KMS-11 (cell line): ENCODE data around the gene OSBP.

Experiments
- H2AFZ ChIP-seq: fragments of 200-600 bp; sonication (generic); 2 replicates; pipeline ENCODE4 v1.6.1; 2016; ENCODE audit warnings: antibody characterized with exemption, mixed run types, low read depth
- H3K27ac ChIP-seq: fragments of 200-600 bp; sonication (generic); 2 replicates; pipeline ENCODE4 v1.6.1; 2016; ENCODE audit warnings: mild to moderate bottlenecking, mixed run types
- H3K27me3 ChIP-seq: fragments of 200-600 bp; sonication (generic); 2 replicates; pipeline ENCODE4 v1.6.1; 2017; ENCODE audit warnings: mild to moderate bottlenecking, low read depth, mixed run types, moderate library complexity; ENCODE audit not compliant: insufficient read depth
- H3K36me3 ChIP-seq: fragments of 200-600 bp; sonication (generic); 2 replicates; pipeline ENCODE4 v1.6.1; 2017; ENCODE audit warnings: mild to moderate bottlenecking, mixed run types; ENCODE audit not compliant: insufficient read depth
- H3K4me1 ChIP-seq: fragments of 200-600 bp; sonication (generic); 2 replicates; pipeline ENCODE4 v1.6.1; 2016; ENCODE audit warnings: mild to moderate bottlenecking, low read depth, mixed run types; ENCODE audit not compliant: poor library complexity, severe bottlenecking
- H3K4me2 ChIP-seq: fragments of 200-600 bp; sonication (generic); 2 replicates; pipeline ENCODE4 v1.7.0; 2016; ENCODE audit warnings: mild to moderate bottlenecking, mixed run types
- H3K4me3 ChIP-seq: fragments of 200-600 bp; sonication (generic); IDR thresholded peaks from 2 replicates; pipeline ENCODE4 v1.6.1; 2017; ENCODE audit warnings: low read depth, low read length, mixed read lengths; ENCODE audit not compliant: insufficient read depth
- H3K79me2 ChIP-seq: fragments of 200-600 bp; sonication (generic); 2 replicates; pipeline ENCODE4 v1.6.1; 2016; ENCODE audit warnings: low read depth, mixed run types; ENCODE audit not compliant: insufficient read depth
- H3K9ac ChIP-seq: fragments of 200-600 bp; sonication (generic); 2 replicates; pipeline ENCODE4 v1.6.1; 2016; ENCODE audit warnings: mild to moderate bottlenecking, mixed run types
- H4K20me1 ChIP-seq: fragments of 200-600 bp; sonication (generic); 2 replicates; pipeline ENCODE4 v1.6.1; 2016; ENCODE audit warnings: mild to moderate bottlenecking, mixed run types; ENCODE audit not compliant: insufficient read depth
- CTCF ChIP-seq: fragments of 200-600 bp; sonication (generic); conservative IDR thresholded peaks from 2 replicates; pipeline ENCODE4 v1.6.1; 2017; ENCODE audit warnings: low read depth, mild to moderate bottlenecking, antibody characterized with exemption, low read length, moderate library complexity, mixed read lengths

Gene OSBP

GRCh38 chr11:59654893-59655292 lies 39.3 kb upstream of the OSBP start:
- peaks cover 19% of the 10 kb centered on the region for H3K36me3 ChIP-seq
- no peaks in the 10 kb centered on the region for H3K27me3 ChIP-seq
- H3K79me2 ChIP-seq: 0 out of 2 replicates have a peak, but pooled peaks cover under 1% of the 10 kb centered on the region
- H4K20me1 ChIP-seq: no peaks in the 10 kb centered on the region
- H3K27ac ChIP-seq: no peak overlapping the region
- no peak for TF ChIP-seq CTCF
- no peak overlapping the region for H3K4me2 ChIP-seq
- H2AFZ ChIP-seq: no peak overlapping the region
- H3K4me1 ChIP-seq: no peaks in the 10 kb centered on the region
- H3K9ac ChIP-seq: no peak overlapping the region
- no peak overlapping the region for H3K4me3 ChIP-seq

- peaks cover 9% of the 10 kb centered on the region; the same call in 1 of the 2 replicates for H3K36me3 ChIP-seq
- no peaks in the 10 kb centered on the region for H3K4me1 ChIP-seq
- H4K20me1 ChIP-seq: no peaks in the 10 kb centered on the region
- no peak overlapping the region for H3K4me2 ChIP-seq
- H3K27ac ChIP-seq: no peak overlapping the region
- H2AFZ ChIP-seq: no peak overlapping the region
- H3K27me3 ChIP-seq: no peaks in the 10 kb centered on the region
- no peak overlapping the region for H3K9ac ChIP-seq
- no peak for TF ChIP-seq CTCF
- H3K79me2 ChIP-seq: no peaks in the 10 kb centered on the region
- no peak overlapping the region for H3K4me3 ChIP-seq
Observed at GRCh38 chr11:59647245-59647980, 31.8 kb upstream of the OSBP start.

GRCh38 chr11:59644528-59644927 lies 29.0 kb upstream of the OSBP start:
- H3K4me2 ChIP-seq: no peak overlapping the region

GRCh38 chr11:59643390-59643789 lies 27.8 kb upstream of the OSBP start:
- H3K27me3 ChIP-seq: no peaks in the 10 kb centered on the region
- TF ChIP-seq CTCF: no peak
- H3K36me3 ChIP-seq: peaks cover 15% of the 10 kb centered on the region; the same call in 1 of the 2 replicates
- H2AFZ ChIP-seq: no peak overlapping the region
- H3K27ac ChIP-seq: no peak overlapping the region
- no peak overlapping the region for H3K4me2 ChIP-seq
- H3K4me1 ChIP-seq: no peaks in the 10 kb centered on the region
- no peak overlapping the region for H3K4me3 ChIP-seq
- no peak overlapping the region for H3K9ac ChIP-seq
- no peaks in the 10 kb centered on the region for H3K79me2 ChIP-seq
- H4K20me1 ChIP-seq: no peaks in the 10 kb centered on the region

More at GRCh38 chr11:59644528-59644927, 29.0 kb upstream of the OSBP start:
- no peak overlapping the region for H3K4me3 ChIP-seq
- H3K4me1 ChIP-seq: no peaks in the 10 kb centered on the region
- no peak for TF ChIP-seq CTCF
- no peaks in the 10 kb centered on the region for H3K27me3 ChIP-seq
- no peak overlapping the region for H3K27ac ChIP-seq
- H3K36me3 ChIP-seq: peaks cover 14% of the 10 kb centered on the region; the same call in 1 of the 2 replicates
- no peaks in the 10 kb centered on the region for H4K20me1 ChIP-seq
- no peak overlapping the region for H3K9ac ChIP-seq
- no peak overlapping the region for H2AFZ ChIP-seq
- H3K79me2 ChIP-seq: no peaks in the 10 kb centered on the region
